GM12878 (cell line): Measurements from ENCODE around the gene CIB2. TPM values are rescaled to one million over a fixed set of nuclear protein-coding genes. Genes with fewer than 3 reads are reported as not detected.

Source experiments
- ATAC-seq: fragments of 200-7000 bp; cut with Tn5 transposase; 3 replicates; pipeline ENCODE4 v1.9.1; 2020; ENCODE audit warnings: mild to moderate bottlenecking, moderate library complexity
- BruUV-seq: library from RNA; stranded (reverse); fragments of 400-500 nt; replicated peaks from 2 replicates; lab custom pipeline; 2021; lab: Mats Ljungman, UMichigan
- CTCF ChIA-PET: fragments of 300-600 bp; sonication (Branson Sonifier 250); formaldehyde crosslinking; extraction: SDS; loops from one replicate; lab custom pipeline; 2021; ENCODE audit warnings: inconsistent platforms; lab: Yijun Ruan, JAX
- POLR2A ChIA-PET: fragments of 350-600 bp; formaldehyde crosslinking; extraction: SDS; loops from one replicate; lab custom pipeline; 2021; ENCODE audit warnings: inconsistent platforms; lab: Charles Lee
- RAD21 ChIA-PET: fragments of 300-600 bp; sonication (Branson Sonifier 250); formaldehyde crosslinking; loops from one replicate; lab custom pipeline; 2023; ENCODE audit warnings: antibody characterized with exemption; ENCODE audit not compliant: unreplicated experiment; lab: Charles Lee
- SMC1A ChIA-PET: fragments of 300-600 bp; sonication (Branson Sonifier 250); formaldehyde crosslinking; loops from one replicate; lab custom pipeline; 2023; ENCODE audit not compliant: unreplicated experiment, uncharacterized antibody; lab: Charles Lee
- DNase-seq: peaks from one replicate; pipeline ENCODE4 v3.0.0-alpha.2; 2011; ENCODE audit warnings: low read depth, low spot score
- FAIRE-seq: peaks from 3 replicates; lab custom pipeline; 2011; peaks lifted over from hg19 to GRCh38; lab: Jason Lieb, UNC
- H2AFZ ChIP-seq: 2 replicates; pipeline ENCODE4 v1.6.0; 2011; ENCODE audit warnings: low read depth, low read length, control low read depth; ENCODE audit not compliant: control insufficient read depth
- H3K27ac ChIP-seq: 2 replicates; pipeline ENCODE4 v1.5.1; 2011; ENCODE audit warnings: control low read depth; ENCODE audit not compliant: control insufficient read depth, insufficient read depth
- H3K27me3 ChIP-seq, 2 experiments: replicated peaks in 1 of 2; 2 replicates each; pipeline versions ENCODE4 v1.6.0 to v1.6.1; 2011; ENCODE audit warnings: low read length in 1 of 2; ENCODE audit not compliant: control insufficient read depth in 2 of 2, insufficient read depth in 2 of 2
- H3K36me3 ChIP-seq, 2 experiments: 2 replicates each; pipeline ENCODE4 v1.5.1; 2011; ENCODE audit warnings: low read length in 1 of 2; ENCODE audit not compliant: control insufficient read depth in 2 of 2, insufficient read depth in 2 of 2
- H3K4me1 ChIP-seq: 2 replicates; pipeline ENCODE4 v1.6.1; 2011; ENCODE audit warnings: mild to moderate bottlenecking, low read length, moderate library complexity, mixed read lengths; ENCODE audit not compliant: control insufficient read depth, insufficient read depth
- H3K4me2 ChIP-seq: 2 replicates; pipeline ENCODE4 v1.6.0; 2011; ENCODE audit warnings: control low read depth; ENCODE audit not compliant: control insufficient read depth, insufficient read depth
- H3K4me3 ChIP-seq: fragments of 200-600 bp; sonication (generic); 2 replicates; pipeline ENCODE4 v1.5.1; 2016
- H3K79me2 ChIP-seq: 2 replicates; pipeline ENCODE4 v1.6.0; 2011; ENCODE audit warnings: low read length; ENCODE audit not compliant: control insufficient read depth, insufficient read depth
- H3K9ac ChIP-seq: 2 replicates; pipeline ENCODE4 v1.8.0; 2011; ENCODE audit warnings: low read length, control low read depth, mixed read lengths; ENCODE audit not compliant: control insufficient read depth, insufficient read depth
- H3K9me3 ChIP-seq: replicated peaks from 3 replicates; pipeline ENCODE4 v1.5.1; 2011; ENCODE audit warnings: mild to moderate bottlenecking, low read length; ENCODE audit not compliant: control insufficient read depth, insufficient read depth
- H4K20me1 ChIP-seq: 2 replicates; pipeline ENCODE4 v1.6.0; 2011; ENCODE audit not compliant: control insufficient read depth, insufficient read depth
- CEBPZ ChIP-seq: fragments of 150-350 bp; IDR thresholded peaks from 2 replicates; pipeline ENCODE4 v1.6.1; 2016; ENCODE audit warnings: low read depth, low read length
- ZNF24 ChIP-seq: fragments of 450-650 bp; IDR thresholded peaks from 2 replicates; pipeline ENCODE4 v1.6.1; 2017; ENCODE audit warnings: antibody characterized with exemption, mild to moderate bottlenecking
- WGBS: methylation state at CpG from one replicate; pipeline ENCODE4 v1.1.6; 2016; ENCODE audit warnings: low lambda C conversion rate; ENCODE audit not compliant: insufficient replicate concordance, insufficient coverage; ENCODE audit errors: missing lambda C conversion rate; 5-methylcytosine and 5-hydroxymethylcytosine counted together
- in situ Hi-C: fragments of 300-500 bp; cut with MboI; formaldehyde crosslinking; loops from 9 replicates; pipeline ENCODE4 v1.14.3; 2018; ENCODE audit warnings: mixed read lengths
- intact Hi-C: fragments of 100-400 bp; cut with micrococcal nuclease; formaldehyde crosslinking; loops from one replicate; pipeline ENCODE4 v1.14.2; 2022; ENCODE audit not compliant: unreplicated experiment
- polyA plus RNA-seq, 11 experiments: library from polyadenylated mRNA; depleted of rRNA in 4 of 11; unstranded in 6 of 11; stranded (reverse) in 5 of 11; fragments of >200 nt; fragmentation: Nextera tagmentation in 4 of 11; fragmentation: Illumina TruSeq in 1 of 11; extraction: Ambion mirVana in 4 of 11; extraction: Trizol in 1 of 11; gene quantifications; 1 replicate in 1 of 11; 2 replicates in 10 of 11; pipeline versions ENCODE4 v1.2.1 to v1.2.3, GENCODE V29; 2011 to 2016; ENCODE audit warnings: inconsistent platforms in 2 of 11, missing spikeins in 2 of 11, low read depth in 1 of 11
- total RNA-seq, 4 experiments: library from RNA; depleted of rRNA in 3 of 4; stranded (reverse); fragments of >200 nt in 3 of 4; fragmentation: Illumina TruSeq in 1 of 4; extraction: Trizol in 1 of 4; gene quantifications; 2 replicates each; pipeline versions ENCODE4 v1.2.1 to v1.2.3, GENCODE V29; 2013 to 2021

CIB2 gene
- total and polyA plus RNA-seq, 10 of the 15 experiments (the other 5 are each of a cell fraction or from before 2014, with no cell fraction given) = 0.56 to 12.1 (median 7.1) TPM

- SMC1A ChIA-PET = interaction anchor here (0.6 to 13.4 kb wide), 19 partner anchors 8 to 599 kb away, joined by 3 to 184 read pairs (median 4); partner anchors contain the start of gene CIB2
- 8% methylated on average over 3 of the region's 3 CpGs for WGBS
These were observed 18.7 kb downstream of the CIB2 start for GRCh38 chr15:78112551-78112950.

More at GRCh38 chr15:78112551-78112950, 18.7 kb downstream of the CIB2 start:
- no TSS peak for BruUV-seq
- Histone ChIP-seq H3K27ac (no peak overlapping the region), H3K79me2 (no peaks in the 10 kb centered on the region), H3K4me2 (no peak overlapping the region), H3K9me3 (no peaks in the 10 kb centered on the region), H3K36me3 (no peaks in the 10 kb centered on the region), H3K4me1 (no peaks in the 10 kb centered on the region), H3K27me3 (no peaks in the 10 kb centered on the region), H3K9ac (no peak overlapping the region), H2AFZ (no peak overlapping the region), H4K20me1 (no peaks in the 10 kb centered on the region), H3K4me3 (no peak overlapping the region)
- TF ChIP-seq CEBPZ (no peak), ZNF24 (no peak)
- ATAC-seq = no peak
- intact Hi-C loops (loop anchor here (5.0 kb wide), 2 partner anchors 310 to 370 kb away; no protein-coding TSS in a partner anchor), in situ Hi-C loops (loop anchor here (5.0 to 10.0 kb wide), 4 partner anchors 85 to 602 kb away; no protein-coding TSS in a partner anchor)
- RAD21 ChIA-PET = interaction anchor here (0.6 to 10.3 kb wide), 20 partner anchors 12 to 310 kb away, joined by 3 to 157 read pairs (median 4); partner anchors contain the start of gene CIB2
- CTCF ChIA-PET = interaction anchor here (0.6 to 14.0 kb wide), 25 partner anchors 10 to 310 kb away, joined by 3 to 327 read pairs (median 4); partner anchors contain the start of genes CIB2 and TBC1D2B
- DNase-seq = no peak
- POLR2A ChIA-PET = no interaction called here
- FAIRE-seq = no peak
